Fibroblast of lung (primary cell): ENCODE measurements around the gene SLC36A3.

Source experiments
- EZH2 ChIP-seq: IDR thresholded peaks from 2 replicates; pipeline ENCODE4 v1.5.1; 2012; ENCODE audit warnings: low read length, control low read depth, mild to moderate bottlenecking; ENCODE audit errors: missing control alignments
- TF ChIP-seq, protein P1 (sequence below), 2 donors: IDR thresholded peaks in 1 of 2; conservative IDR thresholded peaks in 1 of 2; 1 replicate in 1 of 2; 2 replicates in 1 of 2; pipeline ENCODE4 v1.5.1; 2011 to 2012; ENCODE audit warnings: low read length in 2 of 2, control low read depth in 1 of 2, inconsistent platforms in 1 of 2, low read depth in 1 of 2, mild to moderate bottlenecking in 1 of 2

DNA sequence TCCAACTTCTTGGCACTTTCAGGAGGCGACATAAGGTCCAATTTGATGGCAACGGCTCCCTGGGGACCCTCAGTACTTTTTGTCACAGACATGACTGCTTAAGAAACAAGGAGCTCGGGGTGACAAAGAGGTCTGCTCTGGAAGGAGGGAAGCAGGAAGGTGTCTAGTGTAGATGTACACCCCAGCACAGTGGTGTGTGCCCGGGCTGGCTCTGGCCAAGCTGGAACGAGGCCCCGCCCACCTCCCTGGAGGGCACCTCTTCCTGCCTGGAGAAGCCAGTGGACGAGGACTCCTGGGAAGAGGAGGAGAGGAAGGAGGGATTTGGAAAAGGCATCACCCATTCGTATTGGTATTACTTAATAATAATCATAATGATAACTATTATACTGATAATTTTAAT lies 43.8 kb upstream of the SLC36A3 start, which contains the start of gene SLC36A2:
- TF ChIP-seq, protein P1, sequence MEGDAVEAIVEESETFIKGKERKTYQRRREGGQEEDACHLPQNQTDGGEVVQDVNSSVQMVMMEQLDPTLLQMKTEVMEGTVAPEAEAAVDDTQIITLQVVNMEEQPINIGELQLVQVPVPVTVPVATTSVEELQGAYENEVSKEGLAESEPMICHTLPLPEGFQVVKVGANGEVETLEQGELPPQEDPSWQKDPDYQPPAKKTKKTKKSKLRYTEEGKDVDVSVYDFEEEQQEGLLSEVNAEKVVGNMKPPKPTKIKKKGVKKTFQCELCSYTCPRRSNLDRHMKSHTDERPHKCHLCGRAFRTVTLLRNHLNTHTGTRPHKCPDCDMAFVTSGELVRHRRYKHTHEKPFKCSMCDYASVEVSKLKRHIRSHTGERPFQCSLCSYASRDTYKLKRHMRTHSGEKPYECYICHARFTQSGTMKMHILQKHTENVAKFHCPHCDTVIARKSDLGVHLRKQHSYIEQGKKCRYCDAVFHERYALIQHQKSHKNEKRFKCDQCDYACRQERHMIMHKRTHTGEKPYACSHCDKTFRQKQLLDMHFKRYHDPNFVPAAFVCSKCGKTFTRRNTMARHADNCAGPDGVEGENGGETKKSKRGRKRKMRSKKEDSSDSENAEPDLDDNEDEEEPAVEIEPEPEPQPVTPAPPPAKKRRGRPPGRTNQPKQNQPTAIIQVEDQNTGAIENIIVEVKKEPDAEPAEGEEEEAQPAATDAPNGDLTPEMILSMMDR (conservative IDR thresholded peaks at IDR 0.05 in 1 of 2, IDR thresholded peaks at IDR 0.05 in 1 of 2; ENCODE audit: low read depth in 1 of 2, low read length in 2 of 2) = no peak
- no peak for TF ChIP-seq EZH2
